Activated CD8-positive, alpha-beta memory T cell treated with anti-CD3 and anti-CD28 coated beads for 24 hours (primary cell): Measurements from ENCODE around the gene DENND5B.
"Not testable (repeated sequence)": the region's sequence is repeated elsewhere in the genome, so short reads cannot be mapped to it uniquely, and the experiment has no call there.

Experiments
- DNase-seq: peaks from one replicate; pipeline ENCODE4 v3.0.0-alpha.2; 2020

Gene DENND5B

DNA sequence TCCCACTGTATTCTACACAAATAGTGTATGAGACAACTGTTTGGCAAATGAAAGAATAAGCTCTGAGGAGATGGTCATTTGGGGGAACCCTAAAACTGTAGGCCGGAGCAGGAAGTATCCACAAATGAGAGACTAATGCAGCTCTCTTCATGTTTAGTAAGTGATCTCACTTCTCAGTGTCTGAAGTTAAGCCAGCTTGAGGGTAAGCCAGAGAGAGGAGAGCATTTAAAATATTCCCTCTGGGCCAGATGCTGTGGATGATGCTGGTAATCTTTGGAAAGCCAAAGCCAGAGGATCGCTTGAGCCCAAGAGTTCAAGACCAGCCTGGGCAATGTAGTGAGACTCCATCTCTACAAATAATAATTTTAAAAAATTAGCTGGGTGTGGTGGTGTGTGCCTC, 134.4 kb downstream of the DENND5B start:
- DNase-seq, result no peak

DNA sequence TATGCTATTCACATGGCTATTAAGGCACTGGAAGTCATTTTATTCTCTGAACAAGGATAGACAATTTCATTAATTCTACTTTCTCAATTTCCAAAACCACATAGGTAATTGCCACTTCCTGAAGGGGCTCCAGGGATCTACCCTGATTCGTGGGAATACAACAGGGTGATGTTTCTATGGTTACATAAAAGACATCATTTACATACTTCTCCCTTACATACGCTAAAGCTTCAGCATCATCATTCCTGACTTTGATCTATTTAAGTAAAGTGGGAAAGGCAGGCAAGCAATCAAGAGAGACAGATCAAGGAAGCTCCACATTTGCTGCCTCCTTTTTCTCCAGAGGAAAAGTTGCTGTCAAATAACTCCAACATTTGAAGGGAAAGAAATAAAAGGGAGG, 146.2 kb downstream of the DENND5B start:
- no peak for DNase-seq

DNA sequence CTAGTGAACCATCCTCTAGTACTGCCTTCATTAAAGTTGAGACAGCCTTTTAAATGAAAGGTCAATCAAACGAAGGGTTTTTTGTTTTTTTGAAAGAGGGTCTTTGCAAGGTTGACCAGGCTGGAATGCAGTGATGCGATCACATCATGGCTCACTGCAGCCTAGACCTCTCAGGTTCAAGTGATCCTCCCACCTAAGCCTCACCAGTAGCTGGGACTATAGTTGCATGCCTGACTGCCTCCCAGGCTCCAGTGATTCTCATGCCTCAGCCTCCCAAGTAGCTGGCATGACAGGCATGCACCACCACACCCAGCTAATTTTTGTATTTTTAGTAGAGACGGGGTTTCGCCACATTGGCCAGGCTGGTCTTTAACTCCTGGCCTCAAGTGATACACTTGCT, 150.3 kb downstream of the DENND5B start:
- no peak for DNase-seq

DNA sequence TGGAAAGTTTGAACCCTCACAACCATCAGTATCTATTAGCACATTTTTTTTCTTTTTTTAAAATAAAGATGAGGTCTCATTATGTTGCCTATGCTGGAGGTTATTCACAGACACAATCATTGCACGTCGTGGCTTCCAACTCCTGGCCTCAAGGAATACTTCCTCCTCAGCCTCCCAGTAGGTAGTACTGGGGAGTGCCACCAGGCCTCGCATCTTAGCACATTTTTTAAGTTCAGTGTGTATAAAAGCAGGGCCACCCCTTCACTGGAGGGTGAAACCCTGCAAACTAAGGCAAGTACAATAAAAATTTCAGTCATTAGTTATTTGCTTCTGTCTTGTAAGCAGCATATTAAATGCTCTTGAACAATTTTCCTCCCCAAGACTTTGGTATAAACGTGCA, 150.8 kb downstream of the DENND5B start:
- DNase-seq, result no peak

DNA sequence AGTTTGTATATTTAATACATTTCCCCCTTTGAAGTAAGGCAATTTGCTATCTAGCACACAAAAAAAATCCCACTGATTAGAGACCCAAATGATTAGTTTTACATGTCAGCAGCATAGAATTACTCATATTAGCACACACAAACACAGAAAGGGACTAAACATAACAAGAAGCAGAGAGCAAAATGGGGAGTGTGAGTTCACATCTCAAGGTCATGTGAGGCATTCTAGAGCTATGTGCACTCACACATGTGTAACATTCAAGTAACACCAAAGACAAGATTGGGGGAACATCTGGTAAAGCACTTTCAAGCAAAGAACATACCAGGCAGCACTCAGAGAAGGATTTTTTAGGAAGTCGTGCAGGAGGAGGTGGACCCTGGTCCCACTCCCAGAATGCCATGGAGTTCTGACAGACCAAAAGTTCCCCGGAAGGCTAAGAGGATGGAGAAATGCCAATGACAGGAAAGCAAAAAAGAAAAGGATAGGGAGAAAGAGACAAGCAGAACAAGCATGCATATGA, 159.2 kb downstream of the DENND5B start:
- DNase-seq, result no peak

DNA sequence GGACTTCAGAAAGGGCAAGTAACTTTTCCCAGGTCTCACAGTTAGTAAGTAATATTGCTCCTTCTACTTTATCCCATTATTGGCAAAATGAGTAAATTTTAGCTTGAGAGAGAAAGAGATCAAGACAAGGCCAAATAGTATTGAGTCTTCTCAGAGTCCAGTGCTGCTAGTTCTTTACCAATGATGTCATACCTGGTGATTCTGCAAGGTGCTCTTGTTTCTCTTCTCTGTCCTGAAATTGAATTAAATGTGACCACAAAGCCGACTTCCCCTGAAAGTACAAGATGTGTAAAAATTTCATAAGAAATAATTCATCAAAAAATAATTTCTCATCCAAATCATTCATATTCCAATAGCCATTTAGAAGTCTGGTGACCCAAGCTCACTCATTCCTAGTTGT, 167.5 kb downstream of the DENND5B start:
- no peak for DNase-seq

DNA sequence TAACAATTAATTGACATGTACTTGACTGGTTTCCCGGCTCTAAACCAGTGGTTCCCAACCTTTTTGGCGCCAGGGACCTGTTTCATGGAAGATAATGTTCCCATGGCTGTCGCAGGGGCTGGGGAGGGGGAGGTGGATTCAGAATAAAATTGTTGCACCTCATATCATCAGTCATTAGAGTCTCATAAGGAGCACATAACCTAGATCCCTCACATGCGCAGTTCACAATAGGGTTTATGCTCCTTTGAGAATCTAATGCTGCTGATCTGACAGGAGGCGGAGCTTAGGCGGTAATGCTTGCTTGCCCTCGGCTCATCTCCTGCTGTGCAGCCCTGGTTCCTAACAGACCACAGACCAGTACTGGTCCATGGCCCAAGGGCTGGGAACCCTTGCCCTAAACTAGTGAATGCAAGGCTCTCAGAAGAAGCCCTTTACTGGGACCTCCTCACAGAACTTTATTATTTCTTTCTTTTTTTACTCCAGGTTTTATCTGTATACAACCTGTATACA, 178.6 kb downstream of the DENND5B start:
- no peak for DNase-seq

DNA sequence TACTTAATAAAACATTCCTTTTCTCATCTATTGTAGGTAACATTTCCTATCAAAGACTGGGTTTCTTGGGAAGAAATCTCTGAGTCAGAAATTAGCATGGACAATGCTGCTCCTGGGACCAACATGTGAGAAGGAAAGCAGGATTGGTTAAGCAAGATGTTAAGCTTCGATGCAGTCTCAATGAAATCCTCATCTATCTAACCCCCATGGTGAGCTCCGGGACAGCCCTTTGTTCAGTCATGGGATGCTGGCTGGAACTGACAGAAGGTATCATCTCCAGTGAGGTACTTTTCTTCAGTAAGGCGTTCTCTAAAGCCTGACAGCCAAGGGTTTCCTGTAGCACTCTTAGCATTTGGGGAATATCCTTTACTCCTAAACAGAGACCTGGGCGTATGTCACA, 182.2 kb downstream of the DENND5B start:
- no peak for DNase-seq

DNA sequence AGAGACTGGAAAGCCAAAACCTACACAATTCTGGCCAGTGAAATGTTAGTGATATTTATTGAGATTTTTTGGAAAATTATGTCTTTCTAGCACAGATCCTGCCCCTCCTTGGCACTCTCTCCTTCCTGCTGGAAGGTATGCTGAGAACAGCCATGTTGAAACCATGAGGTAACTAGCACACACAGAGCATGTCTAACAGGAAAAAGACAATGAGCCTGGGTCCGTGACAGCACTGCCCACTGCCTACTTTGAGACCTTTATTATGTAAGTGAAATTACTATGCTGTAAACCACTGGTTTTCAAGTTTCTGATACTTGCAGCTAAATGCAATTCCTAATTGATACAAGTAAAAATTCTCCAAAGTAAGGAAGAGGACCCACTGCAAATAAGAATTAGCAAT, 183.4 kb downstream of the DENND5B start:
- no peak for DNase-seq

DNA sequence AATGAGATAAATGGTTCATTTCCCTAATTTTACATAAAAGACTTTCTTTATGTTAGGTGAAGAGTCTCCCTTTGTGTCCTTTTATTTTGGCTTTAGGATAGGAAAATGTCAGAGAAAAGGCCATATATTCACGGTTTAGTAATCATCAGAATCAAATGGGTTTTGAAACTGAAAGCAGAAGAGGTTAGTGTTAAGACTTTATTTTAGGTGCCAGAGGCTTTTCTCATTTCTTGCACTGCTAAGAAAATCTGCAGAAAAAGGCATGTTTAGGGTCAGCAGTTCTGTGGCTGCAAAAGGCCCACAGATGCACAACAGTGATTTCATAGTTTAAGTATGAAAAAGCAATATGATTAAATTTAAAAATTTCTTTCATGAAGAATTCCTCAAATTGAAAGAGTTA, 184.6 kb downstream of the DENND5B start:
- DNase-seq, result no peak

DNA sequence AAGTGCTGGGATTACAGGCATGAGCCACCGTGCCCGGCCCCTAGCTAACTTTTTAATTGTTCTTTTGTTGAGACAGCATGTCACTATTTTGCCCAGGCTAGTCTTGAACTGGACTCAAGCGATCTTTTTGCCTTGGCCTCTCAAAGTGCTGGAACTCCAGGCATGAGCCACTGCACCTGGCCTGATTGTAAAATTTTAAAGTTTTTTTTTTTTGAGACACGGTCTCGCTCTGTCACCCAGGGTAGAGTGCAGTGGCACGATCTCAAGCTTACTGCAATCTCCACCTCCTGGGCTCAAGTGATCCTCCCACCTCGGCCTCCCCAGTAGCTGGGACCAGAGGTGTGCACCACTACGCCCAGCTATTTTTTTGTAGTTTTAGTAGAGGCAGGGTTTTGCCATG, 185.9 kb downstream of the DENND5B start:
- no peak for DNase-seq

DNA sequence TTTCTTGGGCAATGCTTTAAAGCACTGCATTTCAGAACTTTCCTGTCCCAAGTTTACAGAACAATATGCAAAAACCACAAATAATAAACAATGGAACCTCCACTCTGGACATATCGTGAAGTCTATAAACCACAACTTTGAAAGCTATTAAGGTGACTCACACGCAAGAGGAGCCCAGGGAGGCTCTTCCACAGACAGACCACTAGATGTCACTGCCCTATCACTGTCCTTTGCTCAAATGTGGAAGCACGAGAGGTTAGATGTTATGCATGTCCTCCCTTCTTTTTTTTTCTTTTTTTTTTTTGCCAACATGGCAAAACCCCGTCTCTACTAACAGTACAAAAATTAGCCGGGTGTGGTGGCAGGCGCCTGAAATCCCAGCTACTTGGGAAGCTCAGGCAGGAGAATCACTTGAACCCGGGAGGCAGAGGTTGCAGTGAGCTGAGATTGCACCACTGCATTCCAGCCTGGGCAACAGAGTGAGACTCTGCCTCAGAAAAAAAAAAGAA, 187.8 kb downstream of the DENND5B start:
- peak; percentile 57 for DNase-seq

DNA sequence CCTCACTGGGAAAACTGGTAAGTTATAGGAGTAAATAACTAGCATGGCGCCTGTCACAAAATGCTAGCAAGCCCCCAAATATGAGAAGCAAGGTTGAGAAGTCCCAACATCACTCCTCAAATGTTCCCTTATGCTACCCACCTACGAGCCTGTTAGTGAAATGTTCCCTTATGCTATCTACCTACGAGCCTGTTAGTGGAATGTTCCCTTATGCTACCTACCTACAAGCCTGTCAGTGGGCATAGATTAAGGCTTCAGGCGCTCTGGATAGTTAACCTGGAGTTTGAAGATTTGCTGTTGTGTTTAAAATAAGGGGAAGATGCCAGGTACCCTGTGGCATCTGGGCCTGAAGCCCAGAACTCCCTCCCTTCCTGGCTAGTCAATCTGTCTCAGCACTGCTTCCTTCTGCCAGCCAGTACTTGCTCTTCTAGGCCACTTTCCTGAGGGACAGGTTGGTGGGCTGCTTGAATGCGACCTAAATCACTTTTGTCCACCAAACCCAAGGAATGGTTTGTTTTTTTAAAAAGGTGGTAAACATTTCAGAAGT, 197.9 kb downstream of the DENND5B start:
- no peak for DNase-seq

DNA sequence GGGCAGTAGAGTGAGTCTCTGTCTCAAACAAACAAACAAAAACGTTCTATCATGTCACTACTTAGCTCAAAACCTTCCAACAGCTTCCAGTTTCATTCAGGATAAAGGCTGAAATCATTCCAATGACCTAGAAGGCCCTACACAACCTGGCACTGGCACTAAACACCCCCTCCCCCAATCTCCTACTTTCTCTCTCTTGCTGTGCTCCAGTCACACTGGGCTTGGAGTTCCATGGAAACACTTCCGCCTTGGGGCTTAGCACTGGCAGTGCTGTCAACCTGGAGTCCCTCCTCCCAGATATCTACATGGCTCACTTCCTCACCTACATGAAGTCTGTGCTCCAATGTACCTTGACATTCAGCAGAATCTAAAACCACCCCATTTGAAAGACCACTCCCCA, 199.9 kb downstream of the DENND5B start:
- DNase-seq, result no peak

DNA sequence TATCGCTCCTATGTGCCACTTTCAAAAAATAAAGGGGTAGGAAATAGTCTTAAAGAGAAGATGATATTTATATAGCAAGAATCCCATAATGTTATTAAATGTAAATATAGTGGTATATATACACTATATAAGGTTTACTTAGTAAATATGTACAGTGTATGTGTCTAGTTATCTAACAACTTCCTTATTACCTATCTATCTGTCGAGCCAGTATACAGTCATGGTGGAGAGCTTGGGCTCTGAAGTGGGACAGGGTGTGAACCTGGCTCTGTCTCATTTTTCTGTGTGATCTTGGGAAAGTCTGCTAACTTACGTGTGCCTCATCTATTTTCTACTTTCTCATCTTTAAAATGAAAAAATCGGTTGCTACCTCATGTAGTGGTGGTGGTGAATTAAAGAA, 202.2 kb downstream of the DENND5B start:
- DNase-seq, result no peak

DNA sequence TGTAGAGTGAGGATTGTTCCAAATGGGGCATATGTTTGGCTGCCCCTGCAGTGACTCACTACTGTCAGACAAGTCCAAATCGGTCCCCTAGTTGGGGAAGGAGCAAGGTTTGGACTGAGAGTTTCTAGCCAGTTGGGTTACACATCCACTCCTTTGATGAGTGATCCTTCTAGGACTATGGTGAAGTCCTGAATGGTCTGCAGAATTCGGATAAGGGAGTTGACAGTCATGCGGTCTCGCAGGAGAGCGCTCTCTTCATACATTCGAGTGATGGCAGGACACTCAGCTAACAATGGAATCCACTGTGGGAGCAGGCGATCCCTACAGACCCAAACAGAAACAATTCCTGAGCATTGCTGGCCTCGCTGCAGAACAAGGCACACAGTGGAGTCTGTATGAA, 203.5 kb downstream of the DENND5B start:
- DNase-seq, result no peak

DNA sequence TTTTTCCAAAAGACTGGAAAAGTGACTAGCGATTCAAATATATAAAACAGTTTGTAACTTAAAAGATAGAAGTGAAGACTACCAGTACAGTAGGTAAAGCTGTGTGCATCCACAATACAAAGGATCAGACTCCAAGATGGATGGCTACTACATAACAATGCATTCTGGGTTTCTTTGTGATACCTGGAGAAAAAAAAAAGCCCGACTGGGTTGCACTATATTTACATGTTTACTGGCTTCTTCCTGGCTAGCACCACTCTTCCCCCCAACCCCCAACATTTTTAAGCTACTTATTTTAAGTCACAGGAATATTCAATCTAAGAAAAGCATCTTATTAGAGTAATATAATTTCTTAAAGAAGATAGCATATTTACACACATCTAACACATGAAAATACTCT, 203.9 kb downstream of the DENND5B start:
- DNase-seq, result no peak

DNA sequence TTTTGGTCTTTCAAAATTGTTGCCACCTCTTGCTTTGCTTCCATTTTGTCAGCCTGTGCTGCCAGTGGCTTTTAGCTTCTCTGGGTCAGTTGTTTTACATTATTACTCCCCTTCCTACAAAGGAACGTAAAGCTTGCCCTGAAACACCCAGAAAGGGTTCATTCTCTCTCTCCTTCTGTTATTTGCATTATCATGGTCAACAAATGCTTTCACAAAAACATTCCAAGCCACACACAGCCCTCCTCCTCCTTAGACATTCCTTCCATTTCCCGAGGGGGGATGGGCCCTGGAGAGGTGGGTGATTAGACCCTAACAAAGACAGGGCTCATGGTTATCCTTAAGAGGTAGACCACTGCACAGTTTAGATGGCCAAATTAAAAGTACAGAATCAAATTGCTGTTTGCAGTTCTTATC, 204.6 kb downstream of the DENND5B start:
- DNase-seq, result no peak

DNA sequence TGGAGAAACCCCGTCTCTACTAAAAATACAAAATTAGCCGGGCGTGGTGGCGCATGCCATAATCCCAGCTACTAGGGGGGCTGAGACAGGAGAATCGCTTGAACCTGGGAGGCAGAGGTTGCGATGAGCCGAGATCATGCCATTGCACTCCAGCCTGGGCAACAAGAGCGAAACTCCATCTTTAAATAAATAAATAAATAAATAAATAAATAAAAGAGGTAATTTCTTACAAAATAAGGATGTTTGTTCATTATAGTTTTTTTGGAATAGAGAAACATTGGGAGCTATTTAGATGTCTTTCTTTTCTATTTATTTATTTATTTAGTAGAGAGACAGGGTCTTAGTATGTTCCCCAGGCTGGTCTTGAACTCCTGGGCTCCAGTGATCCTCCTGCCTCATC, 213.7 kb downstream of the DENND5B start:
- not testable (repeated sequence) for DNase-seq

DNA sequence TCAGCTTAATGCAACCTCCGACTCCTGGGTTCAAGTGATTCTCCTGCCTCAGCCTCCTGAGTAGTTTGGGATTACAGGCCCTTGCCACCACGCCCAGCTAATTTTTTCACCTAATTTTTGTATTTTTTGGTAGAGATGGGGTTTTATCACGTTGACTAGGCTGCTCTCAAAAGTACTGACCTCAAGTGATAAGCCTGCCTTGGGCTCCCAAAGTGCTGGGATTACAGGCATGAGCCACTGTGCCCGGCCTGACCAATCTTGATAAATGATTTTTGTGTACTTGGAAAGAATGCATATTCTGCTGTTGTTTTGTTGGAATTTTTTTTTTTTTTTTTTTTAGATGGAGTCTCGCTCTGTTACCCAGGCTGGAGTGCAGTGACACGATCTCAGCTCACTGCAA, 215.5 kb downstream of the DENND5B start:
- not testable (repeated sequence) for DNase-seq

DNA sequence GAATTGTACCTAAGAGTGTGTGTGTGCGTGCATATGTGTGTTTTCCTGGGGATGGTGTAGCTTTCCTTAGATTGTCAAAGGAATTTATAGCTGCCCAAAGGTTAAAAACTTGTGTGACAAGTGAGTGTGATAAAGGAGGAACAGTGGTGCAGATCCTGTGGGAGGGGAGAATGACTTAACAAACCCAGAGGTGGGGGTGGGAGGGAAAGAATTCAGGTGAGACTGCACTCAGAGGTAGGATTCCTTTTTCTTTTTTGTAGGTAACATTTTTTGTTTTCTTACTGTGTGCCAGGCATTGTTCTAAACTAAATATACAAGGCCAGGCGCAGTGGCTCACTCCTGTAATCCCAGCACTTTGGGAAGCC, 219.7 kb downstream of the DENND5B start:
- DNase-seq, result no peak

DNA sequence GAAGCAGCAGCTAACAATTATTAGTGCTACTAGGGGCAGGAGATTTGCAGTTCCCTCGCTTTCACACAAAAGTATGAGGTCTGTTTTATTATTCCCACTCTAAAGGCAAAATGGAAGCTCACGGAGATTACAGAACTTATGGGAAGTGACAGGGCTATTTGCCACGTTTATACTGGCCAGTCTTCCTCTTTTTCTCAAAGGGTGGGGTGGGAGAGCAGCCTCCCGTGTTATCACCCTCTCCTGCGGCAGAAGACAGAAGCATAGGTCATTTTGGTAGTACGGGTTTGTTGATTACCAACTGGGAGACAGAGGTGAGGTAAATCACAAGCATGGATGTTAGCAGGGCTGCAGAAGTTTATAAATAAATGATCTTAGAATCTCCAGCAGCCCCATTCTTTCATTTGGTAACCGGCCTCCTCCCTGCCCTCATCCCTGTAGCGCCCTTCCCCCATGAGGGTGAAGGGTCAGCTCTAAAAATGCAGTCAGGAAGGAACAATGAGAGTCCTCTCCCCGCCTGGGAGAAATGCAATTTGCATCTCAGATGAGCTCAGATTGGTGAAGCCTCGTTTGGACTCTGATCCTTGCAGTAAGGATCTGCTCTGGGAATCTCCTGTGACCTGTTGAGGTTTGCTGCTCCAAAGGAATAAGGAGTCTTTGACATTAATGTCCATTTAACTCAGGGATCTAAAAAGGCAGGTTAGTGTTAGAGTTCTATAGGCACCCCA, 220.2 kb downstream of the DENND5B start:
- no peak for DNase-seq

DNA sequence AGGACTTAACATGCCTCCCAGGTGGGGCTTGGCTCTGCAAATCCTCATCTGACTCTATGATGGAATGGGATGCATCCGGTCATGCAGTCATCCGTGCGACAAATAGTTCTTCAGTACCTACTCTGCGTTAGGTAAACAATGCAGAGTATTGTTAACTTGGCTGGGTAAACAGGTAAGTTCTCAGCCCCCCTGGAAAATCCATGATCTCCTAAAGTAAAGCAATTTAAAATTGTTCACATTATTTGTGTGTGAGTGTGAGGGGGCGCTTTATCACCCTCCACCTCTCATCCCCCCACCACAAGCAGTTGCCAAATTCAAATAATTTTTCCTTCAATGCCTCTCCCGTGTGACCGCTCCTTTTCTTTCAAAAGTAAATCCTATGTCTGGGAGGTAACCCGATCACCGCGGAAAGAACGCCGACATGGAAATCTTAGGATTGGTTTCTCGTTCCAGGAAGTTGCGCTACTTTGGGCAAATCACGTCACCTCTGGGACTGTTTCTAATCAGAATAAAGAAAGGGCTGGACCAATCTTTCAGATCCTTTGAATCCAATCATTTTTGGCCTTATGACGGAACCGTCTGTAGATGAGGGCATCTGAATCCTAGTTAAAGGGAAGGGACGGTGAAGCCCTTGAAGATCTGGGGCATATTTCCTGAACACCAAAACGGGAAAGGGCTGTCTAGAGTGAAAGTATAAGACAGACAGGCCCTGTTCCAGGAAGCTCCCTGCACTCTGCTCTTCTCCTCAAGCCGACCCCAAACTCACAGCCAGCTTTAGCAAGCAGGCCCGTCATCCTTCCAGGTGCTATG, 221.0 kb downstream of the DENND5B start:
- no peak for DNase-seq
